CD14-positive monocyte (primary cell): ENCODE measurements around the gene PTGES2. TPM values are rescaled to one million over a fixed set of nuclear protein-coding genes. Genes with fewer than 3 reads are reported as not detected.

ENCODE experiments used
- DNase-seq, 3 donors: peaks; one replicate each; pipeline ENCODE4 v3.0.0-alpha.2; 2011 to 2022
- H2AFZ ChIP-seq: 2 replicates; pipeline ENCODE4 v1.6.0; 2012; ENCODE audit warnings: mild to moderate bottlenecking, low read depth, low read length, inconsistent platforms; ENCODE audit not compliant: insufficient read depth, poor library complexity, severe bottlenecking
- H3K27ac ChIP-seq, 2 donors: 1 replicate in 1 of 2; 2 replicates in 1 of 2; pipeline ENCODE4 v1.5.1; 2012 to 2013; ENCODE audit warnings: low read length in 2 of 2, control low read depth in 1 of 2, inconsistent platforms in 1 of 2, low read depth in 1 of 2, mild to moderate bottlenecking in 1 of 2
- H3K27me3 ChIP-seq, 2 donors: one replicate each; pipeline versions ENCODE4 v1.6.0 to v1.6.1; 2011 to 2013; ENCODE audit warnings: low read length in 2 of 2; ENCODE audit not compliant: control insufficient read depth in 2 of 2, insufficient read depth in 2 of 2
- H3K36me3 ChIP-seq, 2 donors: replicated peaks in 1 of 2; 1 replicate in 1 of 2; 2 replicates in 1 of 2; pipeline versions ENCODE4 v1.5.1 to v1.6.1; 2012 to 2013; ENCODE audit warnings: low read length in 2 of 2, control low read depth in 1 of 2, inconsistent platforms in 1 of 2, mild to moderate bottlenecking in 1 of 2; ENCODE audit not compliant: insufficient read depth in 2 of 2, control insufficient read depth in 1 of 2
- H3K4me1 ChIP-seq, 2 donors: 1 replicate in 1 of 2; 2 replicates in 1 of 2; pipeline versions ENCODE4 v1.5.1 to v1.6.1; 2012 to 2013; ENCODE audit warnings: low read length in 2 of 2, control low read depth in 1 of 2, inconsistent platforms in 1 of 2, mild to moderate bottlenecking in 1 of 2, moderate library complexity in 1 of 2; ENCODE audit not compliant: insufficient read depth in 2 of 2, control insufficient read depth in 1 of 2
- H3K4me2 ChIP-seq: replicated peaks from 2 replicates; pipeline ENCODE3; 2012; ENCODE audit warnings: low read length, moderate library complexity, mild to moderate bottlenecking; ENCODE audit not compliant: poor library complexity, severe bottlenecking; ENCODE audit errors: extremely low read depth
- H3K4me3 ChIP-seq, 3 experiments: fragments of 200-600 bp in 1 of 3; sonication (generic) in 1 of 3; replicated peaks in 1 of 3; 1 replicate in 2 of 3; 2 replicates in 1 of 3; pipeline ENCODE4 v1.5.1; 2011 to 2013; ENCODE audit warnings: low read length in 3 of 3, mild to moderate bottlenecking in 3 of 3, control low read depth in 2 of 3, low read depth in 2 of 3, inconsistent platforms in 1 of 3, moderate library complexity in 1 of 3
- H3K79me2 ChIP-seq: 2 replicates; pipeline ENCODE4 v1.6.0; 2012; ENCODE audit warnings: mild to moderate bottlenecking, control low read depth, inconsistent platforms, low read length, moderate library complexity; ENCODE audit not compliant: insufficient read depth
- H3K9ac ChIP-seq: 2 replicates; pipeline ENCODE4 v1.6.0; 2017; ENCODE audit warnings: low read length, mild to moderate bottlenecking; ENCODE audit not compliant: insufficient read depth, poor library complexity, severe bottlenecking
- H3K9me3 ChIP-seq, 2 donors: replicated peaks in 1 of 2; 1 replicate in 1 of 2; 2 replicates in 1 of 2; pipeline versions ENCODE4 v1.5.1 to v1.6.1; 2012 to 2013; ENCODE audit warnings: low read length in 2 of 2, control low read depth in 1 of 2; ENCODE audit not compliant: control insufficient read depth in 1 of 2, insufficient read depth in 1 of 2
- H4K20me1 ChIP-seq: 2 replicates; pipeline ENCODE4 v1.6.0; 2012; ENCODE audit warnings: mild to moderate bottlenecking, low read length, control low read depth, moderate library complexity; ENCODE audit not compliant: insufficient read depth
- H3K27ac Mint-ChIP-seq, 7 donors: one replicate each; pipeline ENCODE4 v1.8.0; 2020; ENCODE audit warnings: mild to moderate bottlenecking in 7 of 7, mixed read lengths in 7 of 7, moderate library complexity in 6 of 7, inconsistent platforms in 2 of 7
- H3K27me3 Mint-ChIP-seq, 3 donors: one replicate each; pipeline ENCODE4 v1.8.0; 2021 to 2022; ENCODE audit warnings: low read depth in 3 of 3, mild to moderate bottlenecking in 3 of 3, mixed read lengths in 3 of 3, moderate library complexity in 3 of 3, inconsistent platforms in 1 of 3
- H3K36me3 Mint-ChIP-seq, 2 donors: one replicate each; pipeline ENCODE4 v1.8.0; 2020; ENCODE audit warnings: mixed read lengths in 2 of 2, inconsistent platforms in 1 of 2, mild to moderate bottlenecking in 1 of 2
- H3K4me1 Mint-ChIP-seq: one replicate; pipeline ENCODE4 v1.8.0; 2020; ENCODE audit warnings: mild to moderate bottlenecking, mixed read lengths
- H3K4me3 Mint-ChIP-seq, 2 donors: one replicate each; pipeline ENCODE4 v1.8.0; 2020; ENCODE audit warnings: mild to moderate bottlenecking in 2 of 2, mixed read lengths in 2 of 2, moderate library complexity in 1 of 2
- H3K9me3 Mint-ChIP-seq, 7 donors: one replicate each; pipeline ENCODE4 v1.8.0; 2020 to 2022; ENCODE audit warnings: mixed read lengths in 7 of 7, mild to moderate bottlenecking in 6 of 7, moderate library complexity in 6 of 7, inconsistent platforms in 2 of 7
- WGBS: methylation state at CpG from one replicate; pipeline ENCODE4 v1.1.5; 2013; ENCODE audit warnings: missing lambda C conversion rate; ENCODE audit not compliant: insufficient coverage; 5-methylcytosine and 5-hydroxymethylcytosine counted together
- intact Hi-C, 2 donors: fragments of 100-400 bp; cut with micrococcal nuclease; formaldehyde crosslinking; loops; one replicate each; pipeline versions ENCODE4 v1.15.0 to v1.15.1; 2023
- polyA plus RNA-seq, 3 donors: library from polyadenylated mRNA; depleted of rRNA in 1 of 3; unstranded in 2 of 3; stranded (reverse) in 1 of 3; fragments of 300-500 nt in 2 of 3; fragments of >200 nt in 1 of 3; fragmentation: Illumina TruSeq in 2 of 3; gene quantifications; 1 replicate in 2 of 3; 2 replicates in 1 of 3; pipeline ENCODE4 v1.2.3, GENCODE V29; 2012 to 2021
- TF ChIP-seq, protein P1 (sequence below): fragments of 200-600 bp; IDR thresholded peaks from one replicate; pipeline ENCODE4 v1.8.0; 2022; ENCODE audit warnings: antibody characterized with exemption, mild to moderate bottlenecking

PTGES2 gene
- polyA plus RNA-seq, 3 donors: 42.0 to 71.5 (median 49.4) TPM

DNA sequence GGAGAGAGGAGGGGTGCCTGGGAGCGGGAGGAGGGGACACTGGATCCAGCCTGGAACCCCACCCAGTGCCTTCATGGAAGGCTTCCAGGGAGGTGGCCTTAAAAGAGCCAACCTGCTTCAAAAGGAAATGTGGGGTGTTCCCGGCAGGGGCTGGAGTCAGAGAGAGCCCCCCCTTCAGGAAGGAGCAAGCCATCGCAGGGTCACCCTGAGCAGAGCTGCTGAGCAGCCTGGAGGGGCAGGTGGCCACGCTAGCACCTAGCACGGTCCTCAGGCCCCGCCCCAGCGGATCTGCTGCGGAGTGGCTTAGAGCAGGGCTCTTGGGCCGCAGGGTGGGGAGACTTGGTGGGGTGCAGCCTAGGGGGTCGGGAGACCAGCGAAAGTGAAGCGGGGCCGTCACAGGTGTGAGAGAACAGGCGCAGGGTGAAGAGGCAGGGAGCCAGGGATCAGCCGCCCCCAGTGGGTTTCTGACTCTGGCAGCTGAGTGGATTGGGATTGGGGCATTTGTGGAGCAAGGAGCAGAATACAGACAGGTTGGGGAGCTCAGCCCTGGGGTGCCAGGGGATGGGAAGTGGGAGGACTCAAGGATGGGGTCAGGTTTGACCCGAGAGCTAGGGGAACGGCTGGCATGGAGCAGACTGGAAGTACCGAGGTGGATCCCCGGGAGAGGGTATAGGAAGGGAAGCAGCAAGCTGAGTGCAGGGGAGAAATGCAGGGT lies 23.2 kb upstream of the PTGES2 start:
- H3K27ac Mint-ChIP-seq: peak overlapping the region in 2 of 7 donors; percentile 8 to 13
- no peak overlapping the region for H3K4me3 ChIP-seq
- 86% methylated on average over 19 of the region's 19 CpGs for WGBS
- H3K9me3 Mint-ChIP-seq: no peaks in the 10 kb centered on the region
- H3K27me3 Mint-ChIP-seq: peaks cover 1 to 12% (median 5%) of the 10 kb centered on the region in 3 donors
- H3K4me3 Mint-ChIP-seq: no peak overlapping the region
- H2AFZ ChIP-seq: no peak overlapping the region
- no peaks in the 10 kb centered on the region for H3K36me3 Mint-ChIP-seq
- no peaks in the 10 kb centered on the region for H3K27me3 ChIP-seq
- H3K27ac ChIP-seq: no peak overlapping the region
- H3K79me2 ChIP-seq: no peaks in the 10 kb centered on the region
- H3K9me3 ChIP-seq: no peaks in the 10 kb centered on the region
- DNase-seq: no peak
- H3K4me2 ChIP-seq: no peak overlapping the region
- no peaks in the 10 kb centered on the region for H4K20me1 ChIP-seq
- H3K4me1 ChIP-seq: no peaks in the 10 kb centered on the region
- no peak overlapping the region for H3K9ac ChIP-seq
- H3K36me3 ChIP-seq: no peaks in the 10 kb centered on the region
- intact Hi-C loops: no loop called here
- H3K4me1 Mint-ChIP-seq: no peaks in the 10 kb centered on the region
- TF ChIP-seq, protein P1, sequence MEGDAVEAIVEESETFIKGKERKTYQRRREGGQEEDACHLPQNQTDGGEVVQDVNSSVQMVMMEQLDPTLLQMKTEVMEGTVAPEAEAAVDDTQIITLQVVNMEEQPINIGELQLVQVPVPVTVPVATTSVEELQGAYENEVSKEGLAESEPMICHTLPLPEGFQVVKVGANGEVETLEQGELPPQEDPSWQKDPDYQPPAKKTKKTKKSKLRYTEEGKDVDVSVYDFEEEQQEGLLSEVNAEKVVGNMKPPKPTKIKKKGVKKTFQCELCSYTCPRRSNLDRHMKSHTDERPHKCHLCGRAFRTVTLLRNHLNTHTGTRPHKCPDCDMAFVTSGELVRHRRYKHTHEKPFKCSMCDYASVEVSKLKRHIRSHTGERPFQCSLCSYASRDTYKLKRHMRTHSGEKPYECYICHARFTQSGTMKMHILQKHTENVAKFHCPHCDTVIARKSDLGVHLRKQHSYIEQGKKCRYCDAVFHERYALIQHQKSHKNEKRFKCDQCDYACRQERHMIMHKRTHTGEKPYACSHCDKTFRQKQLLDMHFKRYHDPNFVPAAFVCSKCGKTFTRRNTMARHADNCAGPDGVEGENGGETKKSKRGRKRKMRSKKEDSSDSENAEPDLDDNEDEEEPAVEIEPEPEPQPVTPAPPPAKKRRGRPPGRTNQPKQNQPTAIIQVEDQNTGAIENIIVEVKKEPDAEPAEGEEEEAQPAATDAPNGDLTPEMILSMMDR: peak; percentile 14

DNA sequence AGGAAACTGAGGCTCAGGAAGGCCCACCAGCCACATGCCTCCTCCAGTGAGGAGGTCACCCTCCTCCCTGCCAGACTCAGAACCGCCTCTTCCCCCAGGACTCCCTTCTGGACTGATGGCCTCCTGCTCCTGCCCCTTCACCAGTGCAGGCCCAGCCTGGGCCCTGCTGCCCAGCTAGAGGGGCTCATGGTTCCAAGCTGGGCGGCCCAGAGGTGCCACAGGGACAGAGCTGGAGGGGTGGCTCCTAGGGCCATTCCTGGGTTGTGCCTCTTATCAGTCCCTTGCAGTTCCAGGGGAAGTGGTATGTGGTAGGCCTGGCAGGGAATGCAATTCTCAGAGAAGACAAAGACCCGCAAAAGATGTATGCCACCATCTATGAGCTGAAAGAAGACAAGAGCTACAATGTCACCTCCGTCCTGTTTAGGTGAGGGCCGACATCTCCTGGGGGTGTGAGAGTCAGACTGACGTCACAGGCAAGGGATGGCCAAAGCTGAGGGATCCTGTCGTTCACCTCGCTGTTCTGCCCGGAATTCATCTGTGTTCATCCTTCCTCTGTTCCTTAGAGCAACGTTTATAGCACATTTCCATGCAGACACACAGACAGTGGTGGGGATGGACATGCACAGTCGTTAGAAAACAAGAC lies 22.5 kb upstream of the PTGES2 start:
- Mint-ChIP-seq H3K27me3 (peaks cover 0 to 12% (median 5%) of the 10 kb centered on the region in 3 donors), H3K36me3 (no peaks in the 10 kb centered on the region), H3K4me1 (no peaks in the 10 kb centered on the region), H3K27ac (no peak overlapping the region), H3K4me3 (no peak overlapping the region), H3K9me3 (no peaks in the 10 kb centered on the region)
- TF ChIP-seq, protein P1: no peak
- 40% methylated on average over 6 of the region's 11 CpGs for WGBS
- intact Hi-C loops: no loop called here
- Histone ChIP-seq H4K20me1 (no peaks in the 10 kb centered on the region), H3K9me3 (no peaks in the 10 kb centered on the region), H3K4me1 (no peaks in the 10 kb centered on the region), H3K36me3 (no peaks in the 10 kb centered on the region), H3K4me2 (no peak overlapping the region), H3K79me2 (no peaks in the 10 kb centered on the region), H3K9ac (no peak overlapping the region), H3K27ac (no peak overlapping the region), H2AFZ (no peak overlapping the region), H3K27me3 (no peaks in the 10 kb centered on the region), H3K4me3 (no peak overlapping the region)
- no peak for DNase-seq
